Suppressor macrophage treated with lipopolysaccharide for 1 hour (primary cell): ENCODE results near the gene CHTF8.
"Not testable (repeated sequence)": the region's sequence is repeated elsewhere in the genome, so short reads cannot be mapped to it uniquely, and the experiment has no call there.

Experiments used
- DNase-seq, 3 donors: peaks; one replicate each; pipeline ENCODE4 v3.0.0-alpha.2; 2020 to 2022

The CHTF8 gene, protein sequence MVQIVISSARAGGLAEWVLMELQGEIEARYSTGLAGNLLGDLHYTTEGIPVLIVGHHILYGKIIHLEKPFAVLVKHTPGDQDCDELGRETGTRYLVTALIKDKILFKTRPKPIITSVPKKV

DNA sequence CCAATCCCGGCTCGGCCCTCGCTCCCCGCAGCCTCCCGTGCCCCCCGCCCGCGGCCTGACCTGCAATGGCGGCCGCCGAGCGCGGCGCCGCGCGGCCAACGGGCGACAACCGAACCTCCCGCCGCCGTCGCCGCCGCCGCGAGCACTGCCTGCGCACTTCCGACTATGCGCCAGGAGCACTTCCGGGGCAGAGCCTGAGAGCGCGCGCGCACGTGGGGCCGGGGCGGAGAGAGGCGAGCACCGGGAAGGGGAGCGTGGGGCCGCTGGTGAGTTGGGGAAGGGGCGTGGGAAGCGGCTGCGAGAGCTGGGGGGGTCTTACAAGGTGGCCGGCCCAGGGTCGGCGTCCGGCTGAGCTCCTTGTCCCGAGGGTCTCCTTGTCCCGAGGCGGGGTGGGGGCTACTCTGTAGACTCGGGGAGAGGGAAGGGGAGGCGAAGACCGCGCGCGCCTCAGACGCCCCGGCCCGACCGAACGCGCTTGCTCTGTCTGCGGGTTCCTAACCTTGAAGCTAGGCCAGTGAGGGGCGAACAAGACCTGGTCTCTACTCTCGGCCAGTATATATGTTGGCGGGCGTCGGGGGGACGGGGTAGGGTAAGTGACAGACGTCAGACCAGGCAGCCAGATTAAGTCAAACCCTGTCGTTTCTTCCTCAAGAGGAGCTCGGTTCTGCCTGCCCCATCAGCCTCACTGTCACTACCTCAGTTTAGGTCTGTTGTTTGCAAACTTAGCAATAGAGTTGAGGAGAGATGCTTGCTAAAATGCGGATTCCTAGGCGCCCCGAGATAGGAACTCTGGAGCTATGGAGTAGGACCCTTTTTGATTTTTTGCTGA lies at the start of gene CHTF8, which contains the start of gene UTP4:
TSS of gene CHTF8 (minus strand) at position 165 of the 829 bp plus-strand sequence. CDS start 11,130 bp downstream, outside the sequence.
TSS of gene UTP4 (plus strand) at position 226 of the 829 bp plus-strand sequence. CDS start 811 bp downstream, outside the sequence.
- peak; percentile 90 to 96 (median 93) for DNase-seq

DNA sequence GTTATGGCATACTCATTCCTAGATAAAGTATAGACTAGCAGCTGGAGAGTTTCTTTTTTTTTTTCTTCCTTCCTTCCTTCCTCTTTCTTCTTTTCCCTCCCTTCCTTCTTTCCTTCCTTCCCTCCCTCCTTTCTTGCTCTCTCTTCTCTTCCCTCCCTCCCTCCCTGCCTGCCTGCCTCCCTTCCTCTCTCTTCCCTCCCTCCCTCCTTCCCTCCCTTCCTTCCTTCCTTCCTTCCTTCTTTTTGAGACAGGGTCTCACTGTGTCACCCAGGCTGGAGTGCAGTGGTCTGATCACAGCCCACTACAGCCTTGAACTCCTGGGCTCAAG lies 47.6 kb upstream of the CHTF8 start:
- DNase-seq = no peak

DNA sequence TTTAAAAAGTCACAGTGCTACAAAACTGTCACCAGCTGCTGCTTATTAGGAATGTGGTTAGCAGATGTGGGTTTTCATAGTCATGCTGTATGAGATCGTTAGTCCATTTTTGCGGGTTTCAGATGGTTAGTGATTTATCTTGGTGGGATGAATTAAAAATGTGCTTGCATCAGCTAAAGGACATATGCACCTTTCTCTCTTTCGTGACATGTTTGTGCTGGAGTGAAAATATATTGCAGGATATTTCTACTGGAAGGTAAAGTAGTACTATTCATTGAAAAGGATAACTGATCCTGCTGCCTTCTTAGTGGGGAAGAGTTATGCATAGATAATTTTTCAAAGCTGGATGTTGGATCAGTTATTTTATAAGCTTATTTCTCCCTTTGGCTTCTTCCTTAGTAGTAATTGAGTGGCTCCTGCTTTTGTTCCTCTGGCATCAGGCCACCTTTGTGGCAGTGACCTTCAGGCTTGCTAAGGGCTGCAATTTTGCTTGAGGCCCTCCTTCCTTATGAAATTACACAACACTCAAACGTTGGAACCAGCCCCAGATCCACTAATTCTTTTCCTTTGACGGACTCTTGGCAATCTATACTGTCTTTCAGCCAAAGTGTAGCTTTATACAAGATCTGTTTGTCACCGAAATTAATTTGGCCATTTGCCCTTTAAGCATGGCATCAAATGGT lies 47.1 kb upstream of the CHTF8 start:
- DNase-seq = peak in 1 of 3 donors; percentile 4

DNA sequence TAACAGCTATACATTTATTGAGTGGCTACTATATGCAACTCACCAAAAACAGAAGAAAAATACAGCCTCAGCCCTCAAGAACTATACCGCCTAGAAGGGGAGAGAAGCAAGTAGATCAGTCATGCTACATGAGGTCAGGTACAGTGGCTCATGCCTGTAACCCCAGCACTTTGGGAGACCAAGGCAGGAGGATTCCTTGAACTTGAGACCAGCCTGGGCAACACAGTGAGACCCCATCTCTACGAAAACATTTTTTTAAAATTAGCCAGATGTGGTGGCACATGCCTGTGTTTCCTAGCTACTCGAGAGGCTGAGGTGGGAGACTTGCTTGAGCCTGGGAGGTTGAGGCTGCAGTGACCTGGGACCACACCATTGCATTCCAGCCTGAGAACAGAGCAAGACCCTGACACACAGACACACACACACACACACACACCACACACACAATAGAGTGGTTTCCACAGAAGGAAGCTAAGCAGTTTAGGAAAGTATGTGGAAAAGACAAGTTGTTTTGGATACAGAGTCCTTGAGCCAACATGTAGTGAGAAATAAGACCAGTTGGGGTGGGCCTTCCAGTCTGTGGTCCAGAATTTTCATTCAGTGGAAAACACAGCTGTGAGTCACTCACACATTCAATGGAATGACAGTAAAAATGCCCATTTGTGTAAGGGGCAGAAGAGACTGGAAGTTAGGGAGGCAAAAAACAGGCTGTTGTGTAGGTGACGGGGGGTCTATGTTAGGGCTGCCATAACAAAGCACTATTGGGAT lies 43.8 kb upstream of the CHTF8 start:
- DNase-seq = peak in 2 of 3 donors; percentile 5 to 39

DNA sequence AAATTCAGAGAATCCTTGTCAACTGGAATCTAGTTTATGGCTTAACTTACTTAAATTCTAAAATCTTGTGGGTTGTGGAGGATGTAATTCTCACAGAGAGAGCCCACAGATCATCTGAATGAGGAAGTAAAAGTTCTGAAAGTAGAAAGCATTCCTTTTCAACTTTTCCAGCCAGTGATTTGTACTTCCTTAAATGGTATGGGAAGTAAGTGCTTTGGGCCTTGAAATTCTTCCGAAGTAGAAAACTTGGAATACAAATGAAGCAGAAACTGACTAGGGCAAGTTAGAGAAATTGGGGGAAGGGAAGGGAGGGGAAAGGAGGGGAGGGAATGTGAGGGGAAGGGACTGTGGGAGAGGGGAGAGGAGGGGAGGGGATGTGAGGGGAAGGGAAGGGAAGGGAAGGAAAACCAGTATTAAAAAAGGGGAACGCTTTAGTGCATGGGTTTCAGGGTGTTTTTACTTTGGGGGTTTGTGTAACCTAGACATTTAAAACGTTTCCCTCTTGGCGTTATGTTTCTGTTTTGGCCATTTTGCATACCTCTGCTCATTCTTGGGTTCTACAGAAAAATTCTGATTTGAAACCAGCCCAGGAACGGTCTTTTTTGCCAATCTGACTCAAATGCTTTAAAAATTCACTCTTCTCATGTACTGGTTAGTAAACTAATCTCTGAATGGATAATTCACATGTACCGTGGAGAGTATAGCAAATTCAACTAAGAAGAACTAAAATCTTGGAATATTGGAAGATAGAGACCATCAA lies 39.1 kb upstream of the CHTF8 start:
- peak; percentile 46 to 86 (median 71) for DNase-seq

DNA sequence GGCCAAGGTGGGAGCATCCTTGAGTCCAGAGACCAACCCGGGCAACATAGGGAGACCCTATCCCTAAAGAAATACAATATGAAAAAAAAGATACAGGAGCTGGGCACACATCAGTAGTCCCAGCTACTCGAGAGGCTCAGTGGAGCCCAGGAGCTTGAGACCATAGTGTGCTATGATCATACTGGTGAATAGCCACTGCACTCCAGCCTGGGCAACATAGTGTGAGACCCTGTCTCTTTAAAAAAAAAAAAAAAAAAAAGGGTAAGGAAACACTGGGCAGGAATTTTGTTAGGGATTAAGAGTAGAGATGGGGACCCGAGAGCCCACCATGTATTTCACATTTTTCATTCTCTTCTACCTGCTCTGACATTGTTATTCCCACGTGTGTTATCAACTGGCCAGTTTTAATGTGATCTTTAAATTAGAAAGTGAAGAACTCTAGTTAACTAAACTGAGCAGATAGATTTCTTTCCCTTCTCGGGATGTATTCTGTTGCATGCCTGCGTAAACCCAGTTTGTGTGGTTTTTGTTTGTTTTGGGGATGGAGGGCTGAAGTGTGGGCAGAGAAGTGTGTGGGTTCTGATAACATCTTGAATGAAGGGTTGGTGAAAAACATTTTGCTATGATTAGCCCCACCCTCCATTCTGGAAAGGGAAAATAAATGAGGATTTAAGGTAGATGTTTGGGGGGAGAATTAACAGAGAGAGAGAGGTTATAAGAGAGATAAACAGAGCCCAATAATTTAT lies 37.4 kb upstream of the CHTF8 start:
- DNase-seq = no peak

DNA sequence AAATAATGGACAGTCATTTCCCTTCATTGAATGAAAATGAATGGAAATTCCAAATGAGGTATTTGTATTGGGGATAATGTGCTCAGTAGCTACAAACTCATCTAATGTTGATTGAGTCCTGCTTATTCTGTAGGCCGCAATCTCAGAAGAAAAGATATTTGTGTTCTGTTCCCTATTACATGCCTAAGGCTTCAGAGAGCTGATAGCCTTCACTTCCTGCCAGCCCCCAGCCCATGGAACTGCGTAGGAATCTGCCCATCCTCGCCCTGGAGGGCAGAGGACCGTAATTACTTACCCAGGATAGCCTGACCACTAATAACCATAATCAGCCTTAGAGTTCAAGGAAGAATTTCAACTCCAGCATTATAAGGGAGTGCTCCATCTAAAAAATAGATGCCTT lies 36.7 kb upstream of the CHTF8 start:
- DNase-seq = no peak

DNA sequence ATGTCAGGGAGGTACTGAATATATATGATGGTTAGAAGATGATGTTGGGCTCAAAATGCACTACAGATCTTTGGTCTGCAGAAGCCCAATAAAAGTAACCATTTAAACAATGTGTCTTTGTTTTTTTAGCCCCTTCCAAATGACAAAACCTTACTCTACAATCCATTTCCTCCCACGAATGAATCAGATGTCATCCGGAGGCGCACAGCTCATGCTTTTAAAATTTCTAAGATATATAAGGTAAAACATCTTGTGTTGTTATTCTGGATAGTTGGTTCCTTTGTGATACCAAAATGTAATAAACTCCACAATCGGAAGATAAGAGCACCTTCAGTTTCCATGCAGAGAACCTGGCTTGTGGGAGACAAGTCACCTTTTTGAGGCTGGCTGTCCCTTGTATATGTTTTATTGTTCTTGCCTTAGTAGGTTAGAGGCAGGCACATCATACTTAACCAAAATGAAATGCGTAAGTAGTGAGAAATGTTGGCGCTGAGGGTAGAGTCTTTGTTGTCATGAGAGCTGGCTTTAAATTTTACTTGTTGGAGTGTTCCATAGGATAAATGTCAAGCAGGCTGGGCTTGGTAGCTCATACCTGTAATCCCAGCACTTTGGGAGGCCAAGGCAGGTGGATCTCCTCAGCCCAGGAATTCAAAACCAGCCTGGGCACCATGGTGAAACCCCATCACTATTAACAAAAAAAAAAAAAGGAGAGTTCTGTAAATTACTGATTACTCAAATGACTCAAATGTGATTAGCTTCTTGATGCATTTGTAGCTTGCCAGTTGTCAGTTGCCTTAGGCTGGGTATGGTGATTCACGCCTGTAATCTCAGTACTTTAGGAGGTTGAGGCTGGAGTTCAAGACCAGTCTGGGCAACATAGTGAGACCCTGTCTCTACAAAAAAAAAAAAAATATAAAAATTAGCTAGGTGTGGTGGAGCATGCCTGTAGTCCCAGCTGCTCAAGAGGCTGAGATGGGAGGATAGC lies 34.9 kb upstream of the CHTF8 start:
- no peak for DNase-seq

DNA sequence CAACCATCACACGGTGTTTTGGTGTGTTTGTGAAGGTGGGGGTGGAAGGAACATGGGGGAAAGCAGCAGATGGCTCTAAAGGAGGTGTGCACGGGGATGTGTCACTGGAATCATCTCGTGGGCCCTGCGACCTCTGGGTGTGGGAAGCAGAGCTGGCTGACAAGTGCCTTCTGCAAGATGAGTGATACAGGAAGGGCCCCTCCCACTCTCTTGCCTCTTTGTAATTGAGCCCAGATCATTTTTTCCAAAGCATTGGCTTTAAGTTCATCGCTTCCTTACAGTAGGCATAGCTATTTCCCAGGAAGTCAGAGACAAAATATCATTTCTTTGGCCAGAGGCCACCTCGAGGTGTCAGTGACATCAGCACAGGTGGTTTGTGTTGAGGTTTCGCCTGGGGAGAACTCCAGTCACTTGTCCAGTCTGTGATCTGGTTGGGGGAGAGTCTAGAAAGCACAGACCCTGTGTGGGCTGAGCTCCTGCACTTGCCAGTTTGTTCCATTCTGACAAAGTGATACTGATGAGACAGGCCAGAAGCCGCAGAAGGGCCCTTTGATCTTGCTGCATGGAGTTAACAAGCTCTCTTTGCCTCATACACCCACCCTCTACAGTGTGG lies 33.9 kb upstream of the CHTF8 start:
- DNase-seq = peak; percentile 53 to 71 (median 70)

DNA sequence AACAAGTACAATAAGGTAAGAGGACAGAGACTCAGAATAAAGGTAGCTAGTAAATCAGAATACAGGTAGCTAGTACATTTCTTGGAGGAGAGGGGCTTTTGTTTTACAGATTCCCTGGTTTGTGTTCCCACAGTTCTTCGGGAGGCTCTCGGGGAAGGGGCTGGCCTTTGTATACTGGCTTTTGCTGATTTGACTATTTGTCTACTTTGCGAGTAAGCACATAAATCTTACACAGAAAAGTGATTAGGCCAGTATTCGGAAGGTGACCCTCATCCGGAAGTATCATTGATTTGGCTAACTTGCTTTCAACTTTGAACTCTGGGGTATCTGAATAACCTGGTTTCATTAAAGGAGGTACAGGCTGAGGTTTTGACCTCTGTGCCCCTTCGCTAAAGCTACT lies 33.2 kb upstream of the CHTF8 start:
- DNase-seq = no peak

DNA sequence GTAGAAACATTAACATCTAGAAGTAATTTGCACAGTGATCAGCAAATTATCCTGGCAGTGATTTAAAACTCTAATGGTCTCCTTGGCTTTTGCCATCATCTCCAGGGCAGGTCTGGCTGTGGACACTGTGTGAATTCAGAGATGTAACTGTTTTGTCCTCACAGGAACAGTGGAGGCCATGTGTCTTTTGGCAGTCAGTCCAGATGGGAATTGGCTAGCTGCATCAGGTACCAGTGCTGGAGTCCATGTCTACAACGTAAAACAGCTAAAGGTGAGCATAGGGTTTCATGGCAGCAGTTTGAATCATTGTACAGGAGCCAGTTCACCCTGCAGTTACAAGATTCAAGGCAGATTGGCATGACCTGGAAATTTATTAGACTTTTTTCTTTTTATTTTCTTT lies 27.8 kb upstream of the CHTF8 start:
- no peak for DNase-seq

DNA sequence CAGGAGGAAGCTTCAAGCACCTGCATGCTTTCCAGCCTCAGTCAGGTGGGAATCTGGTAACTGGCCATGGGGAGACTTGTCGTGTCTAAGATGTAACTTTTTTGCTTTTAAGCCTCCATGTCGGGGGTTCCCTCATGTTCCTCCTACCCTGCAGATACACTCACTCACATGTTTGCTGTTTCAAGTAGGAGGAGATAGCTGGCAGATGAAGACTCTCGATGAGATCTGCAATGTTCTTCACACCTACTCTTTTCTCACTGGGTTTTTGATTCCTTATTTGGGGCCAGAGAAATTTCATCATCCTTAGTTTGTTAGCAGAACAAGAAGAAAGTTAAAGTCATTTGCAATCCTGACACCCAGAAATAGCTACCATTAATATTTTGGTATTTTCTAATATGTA lies 24.8 kb upstream of the CHTF8 start:
- peak in 2 of 3 donors; percentile 25 to 40 for DNase-seq

DNA sequence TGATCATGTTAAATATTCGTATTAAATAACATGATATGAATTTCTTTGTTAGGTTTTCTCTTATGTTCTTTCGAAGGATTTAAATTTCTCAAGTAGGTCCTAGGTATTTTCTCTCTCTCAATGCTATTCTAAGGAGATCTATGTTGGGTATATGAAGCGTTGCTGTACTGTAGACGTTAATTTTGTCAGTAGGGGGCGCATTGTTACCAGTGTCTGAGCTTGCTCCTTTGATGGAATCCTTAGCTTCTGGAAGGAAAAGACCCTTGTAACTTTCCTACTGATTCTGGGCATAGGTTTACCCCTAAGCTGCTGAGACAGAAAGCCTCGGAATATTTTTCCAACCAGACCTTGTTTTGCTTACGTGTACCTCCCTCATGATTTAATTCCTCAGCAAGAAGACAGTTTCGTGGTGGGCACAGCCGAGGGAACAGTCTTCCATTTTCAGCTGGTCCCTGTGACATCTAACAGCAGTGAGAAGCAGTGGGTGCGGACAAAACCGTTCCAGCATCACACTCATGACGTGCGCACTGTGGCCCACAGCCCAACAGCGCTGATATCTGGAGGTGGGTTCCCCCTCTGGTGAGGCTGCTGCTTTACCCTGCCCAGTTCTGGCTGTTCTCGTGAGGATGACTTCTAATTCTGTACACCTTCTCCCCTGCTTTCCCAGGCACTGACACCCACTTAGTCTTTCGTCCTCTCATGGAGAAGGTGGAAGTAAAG lies 17.9 kb upstream of the CHTF8 start:
- DNase-seq = peak; percentile 84 to 89 (median 87)

DNA sequence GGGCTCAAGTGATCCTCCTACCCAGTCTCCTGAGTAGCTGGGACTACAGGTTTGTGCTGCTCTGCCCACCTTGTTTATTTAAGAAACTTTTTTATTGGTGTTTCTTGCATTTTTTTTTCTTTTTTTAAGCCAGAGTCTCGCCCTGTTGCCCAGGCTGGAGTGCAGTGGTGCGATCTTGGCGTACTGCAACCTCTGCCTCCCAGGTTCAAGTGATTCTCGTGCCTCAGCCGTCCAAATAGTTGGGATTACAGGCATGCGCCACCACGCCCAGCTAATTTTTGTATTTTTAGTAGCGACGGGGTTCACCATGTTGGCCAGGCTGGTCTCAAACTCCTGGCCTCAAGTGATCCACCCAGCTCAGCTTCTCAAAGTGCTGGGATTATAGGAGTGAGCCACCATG lies 17.2 kb upstream of the CHTF8 start:
- not testable (repeated sequence) for DNase-seq

DNA sequence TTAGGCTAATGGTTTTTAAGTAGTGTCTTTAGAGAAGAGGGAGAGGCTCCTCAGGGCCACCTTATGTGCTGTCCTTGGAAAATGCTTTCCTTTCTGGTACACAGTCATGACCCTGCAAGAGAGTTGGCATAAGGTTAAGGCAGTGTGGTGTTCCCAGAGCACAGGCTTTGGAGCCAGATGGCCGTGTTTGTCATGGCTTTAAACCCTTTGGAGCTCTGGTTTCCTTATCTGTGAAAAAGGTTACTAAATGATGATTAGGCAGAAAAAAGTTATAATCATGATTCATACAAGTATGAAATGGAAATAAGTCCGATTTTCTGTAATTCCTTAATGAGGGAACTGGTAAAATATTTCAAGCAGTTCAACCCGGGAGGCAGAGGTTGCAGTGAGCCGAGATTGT lies 13.3 kb upstream of the CHTF8 start:
- DNase-seq = no peak

DNA sequence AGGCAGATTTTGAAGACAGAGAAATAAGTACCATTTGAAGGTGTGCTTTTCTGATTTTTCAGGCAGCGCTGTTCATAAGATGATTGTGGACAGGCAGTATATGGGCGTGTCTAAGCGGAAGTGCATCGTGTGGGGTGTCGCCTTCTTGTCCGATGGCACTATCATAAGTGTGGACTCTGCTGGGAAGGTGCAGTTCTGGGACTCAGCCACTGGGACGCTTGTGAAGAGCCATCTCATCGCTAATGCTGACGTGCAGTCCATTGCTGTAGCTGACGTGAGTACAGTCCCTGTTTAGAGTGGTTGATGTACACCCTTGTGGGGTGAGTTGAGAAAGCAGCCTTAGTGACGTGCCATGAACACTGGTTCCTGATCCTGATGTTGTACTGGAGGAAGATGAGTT lies 10.7 kb upstream of the CHTF8 start:
- no peak for DNase-seq

DNA sequence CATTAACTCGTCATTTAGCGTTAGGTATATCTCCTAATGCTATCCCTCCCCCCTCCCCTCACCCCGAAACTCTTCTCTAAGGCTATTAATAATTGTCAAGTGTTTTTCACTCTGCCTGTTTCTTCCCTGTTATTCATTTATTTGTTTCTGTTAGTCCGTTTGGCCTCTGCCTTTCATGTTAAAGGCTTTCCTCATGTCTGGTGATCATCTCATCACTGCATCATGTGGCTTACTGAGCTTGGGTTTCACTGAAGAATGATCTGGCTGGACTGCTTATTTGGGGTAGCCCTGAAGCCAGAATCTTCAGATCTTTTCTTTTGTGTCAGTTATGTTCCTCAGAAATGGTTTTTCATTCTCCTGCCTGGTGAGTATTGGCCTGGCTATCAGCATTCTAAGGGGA lies 9.5 kb upstream of the CHTF8 start:
- no peak for DNase-seq

DNA sequence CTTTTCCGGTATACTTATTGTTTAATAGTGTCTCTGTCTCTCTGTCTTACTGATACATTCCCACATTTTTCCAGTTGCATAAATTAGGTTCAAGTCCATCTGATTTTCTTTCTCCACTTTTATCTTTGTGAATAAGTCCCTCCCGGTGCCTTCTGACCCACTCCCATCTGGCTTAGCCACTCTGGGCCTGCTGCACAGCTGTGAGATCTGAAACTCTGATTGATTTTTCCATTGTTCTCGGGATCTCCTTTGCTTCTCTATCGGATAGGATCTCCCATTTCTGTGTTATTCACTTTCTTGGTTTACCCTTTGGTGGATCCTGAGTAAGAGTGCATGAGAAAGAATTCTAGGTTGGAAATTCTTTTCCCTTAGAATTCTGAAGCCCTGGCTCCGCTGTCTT lies 8.6 kb upstream of the CHTF8 start:
- DNase-seq = no peak

DNA sequence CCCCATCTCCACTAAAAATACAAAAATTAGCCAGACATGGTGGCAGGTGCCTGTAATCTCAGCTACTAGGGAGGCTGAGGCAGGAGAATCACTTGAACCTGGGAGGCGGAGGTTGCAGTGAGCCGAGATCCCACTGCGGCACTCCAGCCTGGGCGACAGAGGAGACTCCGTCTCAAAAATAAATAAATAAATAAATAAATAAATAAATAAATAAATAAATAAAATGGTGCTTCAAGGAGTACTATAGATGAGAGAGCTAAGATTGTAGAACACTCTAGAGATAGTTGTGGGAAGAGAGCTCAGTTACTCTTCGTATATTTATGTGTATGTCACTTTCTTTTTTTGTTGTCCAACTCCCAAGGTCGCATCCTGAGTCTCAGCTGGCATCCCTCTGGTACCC lies 7.1 kb upstream of the CHTF8 start:
- not testable (repeated sequence) for DNase-seq
